ENCODE data around the gene PHF21B.
"Not testable (repeated sequence)": the region's sequence is repeated elsewhere in the genome, so short reads cannot be mapped to it uniquely, and the experiment has no call there.

DNA sequence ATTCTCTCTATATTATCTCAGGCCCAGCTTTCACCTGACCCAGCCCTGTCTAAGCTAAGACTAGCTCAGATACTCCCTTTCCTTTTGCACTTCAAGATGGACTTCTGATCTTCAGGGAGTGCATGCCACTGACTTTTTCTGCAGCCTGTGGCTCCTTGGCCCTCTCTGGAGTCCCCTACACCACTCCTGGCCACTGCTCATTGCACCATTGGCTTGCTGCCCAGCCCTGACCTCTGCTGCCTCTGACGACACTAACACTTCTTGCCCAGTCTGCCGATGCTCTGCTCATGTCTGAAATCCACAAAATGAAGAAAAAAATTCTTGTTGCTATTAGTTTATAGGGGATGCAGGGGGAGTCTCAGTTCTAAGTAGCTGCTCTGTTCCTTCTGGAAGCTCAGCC is 106.6 kb downstream of the PHF21B start:
- not testable (repeated sequence) for TF ChIP-seq ZFX (IDR thresholded peaks at IDR 0.05)
- TF ChIP-seq, protein P1, sequence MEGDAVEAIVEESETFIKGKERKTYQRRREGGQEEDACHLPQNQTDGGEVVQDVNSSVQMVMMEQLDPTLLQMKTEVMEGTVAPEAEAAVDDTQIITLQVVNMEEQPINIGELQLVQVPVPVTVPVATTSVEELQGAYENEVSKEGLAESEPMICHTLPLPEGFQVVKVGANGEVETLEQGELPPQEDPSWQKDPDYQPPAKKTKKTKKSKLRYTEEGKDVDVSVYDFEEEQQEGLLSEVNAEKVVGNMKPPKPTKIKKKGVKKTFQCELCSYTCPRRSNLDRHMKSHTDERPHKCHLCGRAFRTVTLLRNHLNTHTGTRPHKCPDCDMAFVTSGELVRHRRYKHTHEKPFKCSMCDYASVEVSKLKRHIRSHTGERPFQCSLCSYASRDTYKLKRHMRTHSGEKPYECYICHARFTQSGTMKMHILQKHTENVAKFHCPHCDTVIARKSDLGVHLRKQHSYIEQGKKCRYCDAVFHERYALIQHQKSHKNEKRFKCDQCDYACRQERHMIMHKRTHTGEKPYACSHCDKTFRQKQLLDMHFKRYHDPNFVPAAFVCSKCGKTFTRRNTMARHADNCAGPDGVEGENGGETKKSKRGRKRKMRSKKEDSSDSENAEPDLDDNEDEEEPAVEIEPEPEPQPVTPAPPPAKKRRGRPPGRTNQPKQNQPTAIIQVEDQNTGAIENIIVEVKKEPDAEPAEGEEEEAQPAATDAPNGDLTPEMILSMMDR (conservative IDR thresholded peaks at IDR 0.05) = not testable (repeated sequence)
